HepG2 (cell line): ENCODE results near the gene ZNFX1. TPM values are rescaled to one million over a fixed set of nuclear protein-coding genes. Genes with fewer than 3 reads are reported as not detected.

Experiments
- AGO1 ChIP-seq: fragments of 200-400 bp; formaldehyde crosslinking; IDR thresholded peaks from 2 replicates; pipeline ENCODE4 v1.6.1; 2017; ENCODE audit warnings: mild to moderate bottlenecking, low read depth, low read length, moderate library complexity; ENCODE audit not compliant: poor library complexity, severe bottlenecking
- ATF6 ChIP-seq: sonication (generic); formaldehyde crosslinking; conservative IDR thresholded peaks from 2 replicates; pipeline ENCODE4 v1.4.0; 2020; ENCODE audit warnings: missing genetic modification reagents
- CHD4 ChIP-seq: fragments of 200-600 bp; sonication (generic); IDR thresholded peaks from 2 replicates; pipeline ENCODE4 v1.7.0; 2017; ENCODE audit warnings: mild to moderate bottlenecking, low read length, borderline replicate concordance
- EED ChIP-seq: sonication (generic); formaldehyde crosslinking; IDR thresholded peaks from 2 replicates; pipeline ENCODE4 v1.5.0; 2020; ENCODE audit warnings: mild to moderate bottlenecking, missing genetic modification reagents
- FOXK2 ChIP-seq: fragments of 450-650 bp; IDR thresholded peaks from 2 replicates; pipeline ENCODE4 v1.6.1; 2016
- NFE2L1 ChIP-seq: sonication (generic); formaldehyde crosslinking; IDR thresholded peaks from 2 replicates; pipeline ENCODE4 v1.4.0; 2020; ENCODE audit warnings: missing genetic modification reagents, mild to moderate bottlenecking, borderline replicate concordance
- RXRA ChIP-seq: sonication (generic); formaldehyde crosslinking; IDR thresholded peaks from 2 replicates; pipeline ENCODE4 v1.5.1; 2020; ENCODE audit warnings: missing genetic modification reagents
- SMARCC2 ChIP-seq: fragments of 450-650 bp; IDR thresholded peaks from 2 replicates; pipeline ENCODE4 v1.6.1; 2017; ENCODE audit warnings: antibody characterized with exemption, mild to moderate bottlenecking
- SRF ChIP-seq: IDR thresholded peaks from 2 replicates; pipeline ENCODE4 v1.6.1; 2011; ENCODE audit warnings: mild to moderate bottlenecking, low read depth, low read length, moderate library complexity
- ZBTB21 ChIP-seq: sonication (generic); formaldehyde crosslinking; IDR thresholded peaks from 2 replicates; pipeline ENCODE4 v1.4.0; 2020; ENCODE audit warnings: missing genetic modification reagents
- ZBTB42 ChIP-seq: sonication (generic); formaldehyde crosslinking; IDR thresholded peaks from 2 replicates; pipeline ENCODE4 v1.5.0; 2020; ENCODE audit warnings: mild to moderate bottlenecking, missing genetic modification reagents
- ZBTB8A ChIP-seq: sonication (generic); formaldehyde crosslinking; IDR thresholded peaks from 2 replicates; pipeline ENCODE4 v1.4.0; 2020; ENCODE audit warnings: mild to moderate bottlenecking, low read depth, missing genetic modification reagents, borderline replicate concordance
- ZNF317 ChIP-seq: sonication (generic); formaldehyde crosslinking; IDR thresholded peaks from 2 replicates; pipeline ENCODE4 v1.5.0; 2020; ENCODE audit warnings: mild to moderate bottlenecking, missing genetic modification reagents
- ZNF530 ChIP-seq: sonication (generic); formaldehyde crosslinking; IDR thresholded peaks from 2 replicates; pipeline ENCODE4 v1.5.0; 2020; ENCODE audit warnings: low read depth, mild to moderate bottlenecking, missing genetic modification reagents
- ZNF660 ChIP-seq: sonication (generic); formaldehyde crosslinking; IDR thresholded peaks from 2 replicates; pipeline ENCODE4 v1.5.1; 2020; ENCODE audit warnings: mild to moderate bottlenecking, low read depth, missing genetic modification reagents, borderline replicate concordance
- ZNF724P ChIP-seq: sonication (generic); formaldehyde crosslinking; IDR thresholded peaks from 2 replicates; pipeline ENCODE4 v1.8.0; 2022; ENCODE audit warnings: missing genetic modification reagents, borderline replicate concordance
- ZSCAN25 ChIP-seq: sonication (generic); formaldehyde crosslinking; IDR thresholded peaks from 2 replicates; pipeline ENCODE4 v1.8.0; 2022; ENCODE audit warnings: mild to moderate bottlenecking, missing genetic modification reagents
- ZSCAN29 ChIP-seq: sonication (generic); formaldehyde crosslinking; conservative IDR thresholded peaks from 2 replicates; pipeline ENCODE4 v1.4.0; 2020; ENCODE audit warnings: mild to moderate bottlenecking, missing genetic modification reagents
- polyA plus RNA-seq, 8 experiments: library from polyadenylated mRNA; depleted of rRNA in 3 of 8; stranded (reverse) in 7 of 8; unstranded in 1 of 8; fragments of >200 nt; fragmentation: Illumina TruSeq in 4 of 8; extraction: Trizol in 4 of 8; gene quantifications; 2 replicates each; pipeline versions ENCODE4 v1.2.1 to v1.2.3, GENCODE V29; 2011 to 2016; ENCODE audit warnings: low read depth in 4 of 8, missing spikeins in 1 of 8, mixed read lengths in 1 of 8; ENCODE audit not compliant: insufficient read depth in 1 of 8
- total RNA-seq, 5 experiments: library from RNA; depleted of rRNA; stranded (reverse); fragments of >200 nt; fragmentation: Illumina TruSeq; extraction: Trizol; gene quantifications; 2 replicates each; pipeline ENCODE4 v1.2.3, GENCODE V29; 2016; ENCODE audit warnings: low read depth in 1 of 5
- TF ChIP-seq, protein P1 (sequence below): sonication (generic); formaldehyde crosslinking; IDR thresholded peaks from 2 replicates; pipeline ENCODE4 v1.5.1; 2020; ENCODE audit warnings: missing genetic modification reagents, mild to moderate bottlenecking, borderline replicate concordance
- TF ChIP-seq, protein P2 (sequence below): sonication (generic); formaldehyde crosslinking; IDR thresholded peaks from 2 replicates; pipeline ENCODE4 v1.9.0; 2021; ENCODE audit warnings: missing genetic modification reagents, borderline replicate concordance

The ZNFX1 gene
- total and polyA plus RNA-seq, 2 of the 13 experiments (the other 11 are each of a cell fraction or from before 2014, with no cell fraction given), result 2.9 to 11.1 TPM

DNA sequence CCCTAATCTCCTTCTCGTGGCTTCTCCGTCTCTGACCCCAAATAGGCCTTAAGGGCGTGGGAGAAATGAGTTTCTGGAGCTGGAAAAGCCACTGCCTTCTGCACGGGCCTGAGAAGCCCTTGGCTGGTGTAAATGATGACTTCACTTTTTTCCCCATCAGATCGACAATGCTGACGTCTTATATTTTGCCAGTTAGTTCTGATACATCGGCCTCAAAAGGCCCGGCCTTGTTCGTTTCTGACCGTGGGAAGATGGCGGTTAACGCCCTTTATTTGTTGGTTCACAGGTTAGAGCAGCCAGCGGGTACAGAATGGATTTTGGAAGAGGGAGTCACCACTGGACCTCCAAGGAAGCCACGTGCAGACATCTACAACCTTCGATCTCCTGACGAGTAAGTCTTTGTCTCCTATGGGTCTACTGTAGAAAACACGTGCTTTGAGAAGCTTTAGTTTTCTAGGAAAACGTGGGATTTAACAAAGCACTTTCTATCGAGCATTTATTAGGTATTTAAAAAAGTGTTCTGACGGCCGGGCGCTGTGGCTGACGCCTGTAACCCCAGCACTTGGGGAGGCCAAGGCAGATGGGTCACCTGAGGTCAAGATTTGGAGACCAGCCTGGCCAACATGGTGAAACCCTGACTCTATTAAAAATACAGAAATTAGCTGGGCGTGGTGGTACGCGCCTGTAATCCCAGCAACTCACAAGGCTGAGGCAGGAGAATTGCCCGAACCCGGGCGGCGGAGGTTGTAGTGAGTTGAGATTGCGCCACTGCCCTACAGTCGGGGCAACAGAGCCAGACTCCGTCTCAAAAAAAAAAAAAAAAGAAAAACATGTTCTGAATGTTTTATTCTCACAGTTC is 1.2 kb upstream of the ZNFX1 start (continued):
- TF ChIP-seq ATF6 (CRISPR knock-in tag) (no peak), ZBTB21 (no peak), NFE2L1 (CRISPR knock-in tag) (no peak), ZSCAN25 (peak; percentile 58), ZNF530 (peak; percentile 86; the same call in 1 of the 2 replicates), SMARCC2 (no peak), ZNF660 (no peak), ZBTB8A (no peak), CHD4 (no peak), ZNF317 (no peak), RXRA (CRISPR knock-in tag) (no peak; the same call in 1 of the 2 replicates), ZBTB42 (no peak), ZSCAN29 (CRISPR knock-in tag) (no peak), FOXK2 (no peak), SRF (no peak), ZNF724P (no peak), EED (no peak), AGO1 (no peak)
- TF ChIP-seq, protein P1, sequence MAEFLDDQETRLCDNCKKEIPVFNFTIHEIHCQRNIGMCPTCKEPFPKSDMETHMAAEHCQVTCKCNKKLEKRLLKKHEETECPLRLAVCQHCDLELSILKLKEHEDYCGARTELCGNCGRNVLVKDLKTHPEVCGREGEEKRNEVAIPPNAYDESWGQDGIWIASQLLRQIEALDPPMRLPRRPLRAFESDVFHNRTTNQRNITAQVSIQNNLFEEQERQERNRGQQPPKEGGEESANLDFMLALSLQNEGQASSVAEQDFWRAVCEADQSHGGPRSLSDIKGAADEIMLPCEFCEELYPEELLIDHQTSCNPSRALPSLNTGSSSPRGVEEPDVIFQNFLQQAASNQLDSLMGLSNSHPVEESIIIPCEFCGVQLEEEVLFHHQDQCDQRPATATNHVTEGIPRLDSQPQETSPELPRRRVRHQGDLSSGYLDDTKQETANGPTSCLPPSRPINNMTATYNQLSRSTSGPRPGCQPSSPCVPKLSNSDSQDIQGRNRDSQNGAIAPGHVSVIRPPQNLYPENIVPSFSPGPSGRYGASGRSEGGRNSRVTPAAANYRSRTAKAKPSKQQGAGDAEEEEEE, result no peak; the same call in 1 of the 2 replicates
- TF ChIP-seq, protein P2, sequence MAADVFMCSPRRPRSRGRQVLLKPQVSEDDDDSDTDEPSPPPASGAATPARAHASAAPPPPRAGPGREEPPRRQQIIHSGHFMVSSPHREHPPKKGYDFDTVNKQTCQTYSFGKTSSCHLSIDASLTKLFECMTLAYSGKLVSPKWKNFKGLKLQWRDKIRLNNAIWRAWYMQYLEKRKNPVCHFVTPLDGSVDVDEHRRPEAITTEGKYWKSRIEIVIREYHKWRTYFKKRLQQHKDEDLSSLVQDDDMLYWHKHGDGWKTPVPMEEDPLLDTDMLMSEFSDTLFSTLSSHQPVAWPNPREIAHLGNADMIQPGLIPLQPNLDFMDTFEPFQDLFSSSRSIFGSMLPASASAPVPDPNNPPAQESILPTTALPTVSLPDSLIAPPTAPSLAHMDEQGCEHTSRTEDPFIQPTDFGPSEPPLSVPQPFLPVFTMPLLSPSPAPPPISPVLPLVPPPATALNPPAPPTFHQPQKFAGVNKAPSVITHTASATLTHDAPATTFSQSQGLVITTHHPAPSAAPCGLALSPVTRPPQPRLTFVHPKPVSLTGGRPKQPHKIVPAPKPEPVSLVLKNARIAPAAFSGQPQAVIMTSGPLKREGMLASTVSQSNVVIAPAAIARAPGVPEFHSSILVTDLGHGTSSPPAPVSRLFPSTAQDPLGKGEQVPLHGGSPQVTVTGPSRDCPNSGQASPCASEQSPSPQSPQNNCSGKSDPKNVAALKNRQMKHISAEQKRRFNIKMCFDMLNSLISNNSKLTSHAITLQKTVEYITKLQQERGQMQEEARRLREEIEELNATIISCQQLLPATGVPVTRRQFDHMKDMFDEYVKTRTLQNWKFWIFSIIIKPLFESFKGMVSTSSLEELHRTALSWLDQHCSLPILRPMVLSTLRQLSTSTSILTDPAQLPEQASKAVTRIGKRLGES (CRISPR knock-in tag), result no peak; the same call in 1 of the 2 replicates
